DND-41 (cell line): Measurements from ENCODE around the gene EIF2S1.

Experiments
- ATAC-seq: fragments of 200-7000 bp; cut with Tn5 transposase; 3 replicates; pipeline ENCODE4 v1.9.1; 2021; ENCODE audit warnings: low read depth; ENCODE audit not compliant: insufficient read depth
- DNase-seq: peaks from one replicate; pipeline ENCODE4 v3.0.0-alpha.2; 2020
- H2AFZ ChIP-seq: 2 replicates; pipeline ENCODE4 v1.6.0; 2012; ENCODE audit warnings: low read depth, low read length
- H3K27ac ChIP-seq: 2 replicates; pipeline ENCODE4 v1.5.1; 2012; ENCODE audit warnings: low read length, inconsistent platforms
- H3K27me3 ChIP-seq: fragments of 200-600 bp; sonication (generic); 2 replicates; pipeline ENCODE4 v1.6.0; 2012; ENCODE audit warnings: low read length, mild to moderate bottlenecking, inconsistent platforms; ENCODE audit not compliant: insufficient read depth, poor library complexity
- H3K36me3 ChIP-seq: 2 replicates; pipeline ENCODE4 v1.5.1; 2012; ENCODE audit warnings: low read length, inconsistent platforms; ENCODE audit not compliant: insufficient read depth
- H3K4me1 ChIP-seq: 2 replicates; pipeline ENCODE4 v1.5.1; 2012; ENCODE audit warnings: mild to moderate bottlenecking, low read length; ENCODE audit not compliant: insufficient read depth
- H3K4me2 ChIP-seq: 2 replicates; pipeline ENCODE4 v1.6.0; 2012; ENCODE audit warnings: mild to moderate bottlenecking, moderate library complexity, low read length, inconsistent platforms; ENCODE audit not compliant: insufficient read depth
- H3K4me3 ChIP-seq, 2 experiments: fragments of 200-600 bp in 1 of 2; shearing (Covaris generic) in 1 of 2; 2 replicates each; pipeline ENCODE4 v1.5.1; 2012 to 2016; ENCODE audit warnings: inconsistent platforms in 2 of 2, low read length in 2 of 2, mild to moderate bottlenecking in 2 of 2, low read depth in 1 of 2, moderate library complexity in 1 of 2
- H3K79me2 ChIP-seq: 2 replicates; pipeline ENCODE4 v1.6.0; 2012; ENCODE audit warnings: low read length, inconsistent platforms; ENCODE audit not compliant: insufficient read depth
- H3K9ac ChIP-seq: 2 replicates; pipeline ENCODE4 v1.6.0; 2012; ENCODE audit warnings: low read depth, mild to moderate bottlenecking, inconsistent platforms, low read length, moderate library complexity
- H3K9me3 ChIP-seq: 2 replicates; pipeline ENCODE4 v1.5.1; 2012; ENCODE audit warnings: low read length, moderate library complexity, mild to moderate bottlenecking, inconsistent platforms; ENCODE audit not compliant: insufficient read depth, severe bottlenecking
- H4K20me1 ChIP-seq: 2 replicates; pipeline ENCODE4 v1.6.0; 2012; ENCODE audit warnings: low read length; ENCODE audit not compliant: insufficient read depth
- CTCF ChIP-seq: IDR thresholded peaks from 2 replicates; pipeline ENCODE4 v1.5.1; 2012; ENCODE audit warnings: borderline replicate concordance, low read length, moderate library complexity, mild to moderate bottlenecking; ENCODE audit not compliant: poor library complexity, severe bottlenecking; ENCODE audit errors: extremely low read depth
- EZH2 ChIP-seq: IDR thresholded peaks from 3 replicates; pipeline ENCODE4 v1.6.1; 2012; ENCODE audit warnings: borderline replicate concordance, low read depth, mild to moderate bottlenecking, moderate library complexity, low read length, inconsistent platforms; ENCODE audit not compliant: severe bottlenecking

EIF2S1 gene

DNA sequence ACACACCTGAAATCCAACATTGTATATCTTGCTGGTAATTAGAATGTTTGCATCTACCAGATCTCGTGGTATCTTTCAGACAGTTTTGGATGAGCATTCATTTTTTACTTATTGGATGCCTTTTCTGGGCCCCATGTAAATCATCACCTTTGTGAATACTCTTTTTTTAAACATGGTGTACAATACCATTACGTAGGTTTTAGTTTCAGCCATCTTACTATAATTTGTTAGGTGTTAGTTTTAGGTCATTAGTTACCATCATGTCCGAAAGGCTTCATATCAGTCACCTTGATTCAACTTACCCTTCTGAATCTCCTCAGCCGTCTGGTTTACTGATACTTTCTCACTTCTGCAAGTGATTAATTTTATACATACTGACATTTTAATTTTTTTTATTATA is 5.3 kb downstream of the EIF2S1 start:
- H3K4me1 ChIP-seq: peaks cover 45% of the 10 kb centered on the region
- peaks cover 87% of the 10 kb centered on the region for H3K79me2 ChIP-seq
- no peak overlapping the region for H3K27ac ChIP-seq
- no peak overlapping the region for H3K9ac ChIP-seq
- TF ChIP-seq CTCF (no peak), EZH2 (no peak)
- H3K9me3 ChIP-seq: no peaks in the 10 kb centered on the region
- H2AFZ ChIP-seq: no peak overlapping the region
- no peaks in the 10 kb centered on the region for H3K27me3 ChIP-seq
- H4K20me1 ChIP-seq: peaks cover 38% of the 10 kb centered on the region; the same call in 1 of the 2 replicates
- no peak overlapping the region for H3K4me3 ChIP-seq
- H3K36me3 ChIP-seq: peaks cover 82% of the 10 kb centered on the region
- ATAC-seq: no peak
- peak overlapping the region; percentile 8; the same call in 1 of the 2 replicates for H3K4me2 ChIP-seq
- DNase-seq: no peak

DNA sequence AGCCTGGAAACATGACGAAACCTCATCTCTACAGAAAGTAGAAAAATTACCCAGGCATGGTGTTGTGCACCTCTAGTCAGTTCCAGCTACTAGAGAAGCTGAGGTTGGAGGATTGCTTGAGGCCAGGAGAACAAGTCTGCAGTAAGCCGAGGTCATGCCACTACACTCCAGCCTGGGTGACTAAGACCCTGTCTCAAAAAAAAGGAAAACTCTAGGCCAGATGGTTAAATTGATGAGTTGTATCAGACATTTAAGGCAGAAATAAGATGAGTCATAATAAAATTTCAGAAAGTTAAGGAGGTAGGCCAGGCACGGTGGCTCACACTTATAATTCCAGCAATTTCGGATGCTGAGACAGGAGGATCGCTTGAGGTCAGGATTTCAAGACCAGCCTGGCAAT is 10.7 kb downstream of the EIF2S1 start:
- DNase-seq (no peak), ATAC-seq (no peak)
- no peaks in the 10 kb centered on the region for H3K27me3 ChIP-seq
- H3K4me1 ChIP-seq: peaks cover 6% of the 10 kb centered on the region; the same call in 1 of the 2 replicates
- H2AFZ ChIP-seq: no peak overlapping the region
- no peak overlapping the region for H3K4me2 ChIP-seq
- no peak for TF ChIP-seq CTCF
- TF ChIP-seq EZH2: no peak
- peaks cover 66% of the 10 kb centered on the region for H3K79me2 ChIP-seq
- no peaks in the 10 kb centered on the region for H3K9me3 ChIP-seq
- H3K27ac ChIP-seq: no peak overlapping the region
- H4K20me1 ChIP-seq: peaks cover 22% of the 10 kb centered on the region; the same call in 1 of the 2 replicates
- H3K36me3 ChIP-seq: peaks cover 95% of the 10 kb centered on the region
- no peak overlapping the region for H3K4me3 ChIP-seq
- H3K9ac ChIP-seq: no peak overlapping the region

DNA sequence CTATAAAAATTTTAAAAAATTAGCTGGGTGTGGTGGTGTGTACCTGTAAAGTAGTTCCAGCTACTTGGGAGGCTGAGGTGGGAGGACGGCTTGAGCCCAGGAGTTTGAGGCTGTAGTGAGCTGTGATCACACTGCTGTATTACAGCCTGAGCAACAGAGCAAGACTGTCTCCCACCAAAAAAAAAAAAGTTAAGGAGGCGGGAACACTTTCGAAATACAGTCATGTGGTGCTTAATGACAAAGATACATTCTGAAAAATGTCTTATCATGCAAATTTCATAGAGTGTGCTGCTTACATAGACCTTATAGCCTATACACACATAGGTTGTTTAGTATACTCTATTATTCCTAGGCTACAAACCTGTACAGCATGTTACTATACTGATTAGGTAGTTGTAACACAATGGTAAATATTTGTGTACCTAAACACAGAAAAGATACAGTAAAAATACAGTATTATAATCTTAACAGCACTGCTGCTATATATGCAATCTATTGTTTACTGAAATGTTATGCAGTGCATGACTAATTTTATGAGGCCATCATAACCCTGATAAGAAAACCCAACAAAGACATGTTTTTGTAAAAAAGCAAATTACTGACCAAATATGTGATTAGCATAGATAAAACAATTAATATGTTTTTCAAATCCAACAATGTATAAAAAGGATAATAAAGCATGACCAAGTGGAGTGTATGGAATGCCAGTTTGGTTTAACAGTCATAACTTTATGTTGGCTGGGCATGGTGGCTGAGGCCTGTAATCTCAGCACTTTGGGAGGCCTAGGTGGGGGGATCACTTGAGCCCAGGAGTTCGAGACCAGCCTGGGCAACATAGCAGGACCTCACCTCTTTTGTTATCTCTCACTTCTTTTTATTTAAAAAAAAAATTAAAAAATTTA is 11.4 kb downstream of the EIF2S1 start:
- ATAC-seq: no peak
- Histone ChIP-seq H4K20me1 (peaks cover 16% of the 10 kb centered on the region; the same call in 1 of the 2 replicates), H3K36me3 (peaks cover 95% of the 10 kb centered on the region), H3K9ac (no peak overlapping the region), H3K9me3 (no peaks in the 10 kb centered on the region), H3K79me2 (peaks cover 59% of the 10 kb centered on the region), H3K27ac (no peak overlapping the region), H3K27me3 (no peaks in the 10 kb centered on the region), H3K4me2 (no peak overlapping the region), H2AFZ (no peak overlapping the region), H3K4me3 (no peak overlapping the region), H3K4me1 (peaks cover 6% of the 10 kb centered on the region; the same call in 1 of the 2 replicates)
- TF ChIP-seq CTCF (no peak), EZH2 (no peak)
- no peak for DNase-seq
